ENCODE results near the gene EGLN1. TPM values are rescaled to one million over a fixed set of nuclear protein-coding genes. Genes with fewer than 3 reads are reported as not detected.
"Not testable (repeated sequence)": the region's sequence is repeated elsewhere in the genome, so short reads cannot be mapped to it uniquely, and the experiment has no call there.

EGLN1 gene
- 48.8 and 71.6 TPM in 2 replicates for total RNA-seq

DNA sequence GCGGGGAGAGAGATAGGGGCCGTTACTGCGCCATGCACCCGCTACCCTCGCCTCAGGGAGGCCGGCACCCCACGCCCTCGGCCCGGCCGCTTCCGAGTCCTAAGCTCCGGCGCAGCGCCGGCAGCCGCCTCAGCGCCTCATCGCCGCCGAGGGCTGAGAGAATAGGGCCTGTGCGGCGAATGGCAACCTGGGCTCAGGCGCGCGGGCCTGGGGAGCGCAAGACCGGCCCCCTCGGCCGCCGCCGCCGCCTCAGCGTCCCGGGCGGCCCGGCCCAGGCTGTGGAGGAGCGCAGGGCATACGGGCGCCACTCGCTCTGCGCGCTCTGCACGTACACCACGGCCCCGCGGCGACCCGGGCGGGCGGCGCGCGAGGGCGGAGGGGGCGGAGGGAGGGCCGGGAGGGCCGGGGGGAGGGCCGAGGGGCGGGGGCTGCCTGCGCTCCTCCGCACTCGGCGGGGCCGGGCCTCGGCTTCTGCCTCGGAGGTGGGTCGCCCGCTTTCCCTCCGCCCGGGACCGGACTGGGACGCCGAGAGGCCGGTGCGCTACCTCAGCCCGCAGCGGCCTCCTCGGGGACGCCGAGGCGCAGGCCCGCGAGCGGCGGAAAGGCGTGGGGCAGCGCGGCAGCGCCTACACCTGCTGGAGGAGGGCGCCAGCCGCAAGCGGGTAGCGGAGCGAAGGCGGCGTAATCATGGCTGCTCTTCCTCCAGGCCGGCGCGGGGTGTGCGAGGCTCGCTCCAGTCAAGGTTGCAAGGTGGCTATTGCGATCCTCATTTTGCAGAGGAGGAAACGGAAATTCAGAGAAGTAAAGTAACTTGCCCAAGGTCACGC lies at the start of gene EGLN1:
TSS of gene EGLN1 (minus strand) at position 317 of the 827 bp plus-strand sequence. CDS start 399 bp downstream, outside the sequence.
- DNase-seq (ENCODE audit: low read depth in 2 of 2) = peak; percentile 87 to 91

DNA sequence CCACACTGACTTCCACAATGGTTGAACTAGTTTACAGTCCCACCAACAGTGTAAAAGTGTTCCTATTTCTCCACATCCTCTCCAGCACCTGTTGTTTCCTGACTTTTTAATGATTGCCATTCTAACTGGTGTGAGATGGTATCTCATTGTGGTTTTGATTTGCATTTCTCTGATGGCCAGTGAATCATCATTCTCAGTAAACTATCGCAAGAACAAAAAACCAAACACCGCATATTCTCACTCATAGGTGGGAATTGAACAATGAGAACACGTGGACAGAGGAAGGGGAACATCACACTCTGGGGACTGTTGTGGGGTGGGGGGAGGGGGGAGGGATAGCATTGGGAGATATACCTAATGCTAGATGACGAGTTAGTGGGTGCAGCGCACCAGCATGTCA lies 49.4 kb upstream of the EGLN1 start:
- DNase-seq (ENCODE audit: low read depth in 2 of 2) = not testable (repeated sequence)

DNA sequence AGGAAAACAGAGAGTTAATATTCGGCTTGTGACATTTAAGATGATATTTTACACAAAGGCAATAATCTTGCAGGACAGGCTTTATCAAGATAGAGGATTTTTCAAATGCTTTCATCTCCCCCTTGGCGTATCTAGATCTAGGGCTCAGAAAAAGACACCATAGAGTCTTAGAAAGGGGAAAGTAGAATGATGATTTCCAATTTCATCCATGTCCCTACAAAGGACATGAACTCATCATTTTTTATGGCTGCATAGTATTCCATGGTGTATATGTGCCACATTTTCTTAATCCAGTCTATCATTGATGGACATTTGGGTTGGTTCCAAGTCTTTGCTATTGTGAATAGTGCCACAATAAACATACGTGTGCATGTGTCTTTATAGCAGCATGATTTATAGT lies 48.9 kb upstream of the EGLN1 start:
- DNase-seq (ENCODE audit: low read depth in 2 of 2) = not testable (repeated sequence)

DNA sequence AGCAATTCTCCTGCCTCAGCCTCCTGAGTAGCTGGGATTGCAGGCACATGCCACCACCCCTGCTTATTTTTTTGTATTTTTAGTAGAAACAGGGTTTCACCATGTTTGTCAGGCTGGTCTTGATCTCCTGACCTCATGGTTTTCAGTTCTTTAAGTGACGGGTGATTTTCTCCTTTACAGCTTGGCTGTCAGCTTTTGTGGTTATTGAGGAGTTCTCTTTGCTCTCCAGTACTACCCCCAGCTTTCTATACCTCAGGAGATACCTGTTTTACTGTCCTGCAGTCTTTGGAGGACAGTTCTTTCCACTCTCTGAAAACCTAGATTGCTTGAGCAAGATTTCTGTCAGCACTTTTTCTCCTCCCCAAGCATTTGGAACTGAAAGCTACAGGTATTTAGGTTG lies 45.9 kb upstream of the EGLN1 start:
- DNase-seq (ENCODE audit: low read depth in 2 of 2) = no peak

DNA sequence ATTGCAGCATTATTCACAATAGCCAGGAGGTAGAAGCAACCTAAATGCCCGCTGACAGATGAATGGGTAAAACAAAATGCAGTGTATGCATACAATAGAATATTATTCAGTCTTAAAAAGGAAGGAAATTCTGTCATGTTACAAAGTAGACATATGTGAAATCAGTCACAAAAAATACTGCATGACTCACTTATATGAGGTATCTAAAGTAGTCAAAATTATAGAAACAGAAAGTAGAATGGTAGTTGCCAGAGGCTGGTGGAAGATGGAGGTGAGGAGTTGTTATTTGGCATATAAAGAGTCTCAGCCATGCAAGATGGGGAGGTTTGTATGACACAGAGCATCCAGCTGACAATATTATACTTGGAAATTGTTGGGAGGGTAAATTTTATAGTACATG lies 43.0 kb upstream of the EGLN1 start:
- DNase-seq (ENCODE audit: low read depth in 2 of 2) = peak; percentile 27 to 59

DNA sequence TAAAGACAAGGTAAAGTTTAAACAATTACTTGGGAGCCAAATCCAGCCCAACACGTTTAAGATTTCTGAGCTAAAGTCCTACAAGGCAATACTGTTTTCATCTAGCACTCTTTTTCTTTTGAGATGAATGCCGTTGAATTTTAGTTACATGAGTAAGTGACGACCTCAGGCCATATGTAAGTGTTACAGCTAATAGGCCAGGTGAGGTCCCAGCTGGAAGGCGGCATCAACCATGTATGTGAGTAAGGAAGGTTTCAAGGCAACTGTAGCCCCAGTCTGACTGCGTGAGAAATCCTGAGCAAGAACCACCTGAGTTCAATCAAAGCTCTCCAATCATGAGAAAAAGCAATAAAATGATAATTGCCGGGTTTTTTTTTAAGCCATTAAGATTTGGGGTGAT lies 41.5 kb upstream of the EGLN1 start:
- no peak for DNase-seq (ENCODE audit: low read depth in 2 of 2)

DNA sequence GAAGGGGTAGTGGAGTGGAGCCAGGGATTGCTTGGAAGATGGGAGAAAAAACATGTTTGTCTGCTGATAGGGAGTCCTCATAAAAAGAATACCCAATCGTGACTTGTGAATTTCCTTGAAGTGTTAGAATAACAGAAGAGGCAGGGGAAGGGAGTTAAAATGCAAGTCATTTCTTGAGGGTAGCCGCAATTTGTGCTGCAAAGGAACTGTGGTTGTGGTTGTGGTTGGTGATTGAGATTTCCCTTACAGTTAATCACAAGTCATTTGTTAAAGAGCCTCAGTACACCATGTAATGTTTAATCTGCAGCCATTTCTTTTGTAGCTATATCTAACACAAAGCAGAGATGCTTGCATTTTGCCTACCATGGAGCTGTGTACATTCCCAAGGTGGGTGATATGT lies 38.5 kb upstream of the EGLN1 start:
- no peak for DNase-seq (ENCODE audit: low read depth in 2 of 2)

DNA sequence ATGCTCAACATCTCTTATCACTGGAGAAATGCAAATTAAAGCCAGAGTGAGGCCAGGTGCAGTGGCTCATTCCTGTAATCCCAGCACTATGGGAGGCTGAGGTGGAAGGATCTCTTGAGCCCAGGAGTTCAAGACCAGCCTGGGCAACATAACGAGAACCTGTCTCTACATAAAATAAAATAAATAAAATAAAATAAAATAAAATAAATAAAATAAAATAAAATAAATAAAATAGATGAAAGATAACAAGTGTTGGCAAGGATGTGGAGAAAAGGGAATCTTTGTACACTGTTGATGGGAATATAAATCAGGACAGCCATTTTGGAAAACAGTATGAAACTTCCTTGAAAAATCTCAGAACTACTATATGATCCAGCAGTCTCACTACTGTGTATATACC lies 37.4 kb upstream of the EGLN1 start:
- DNase-seq (ENCODE audit: low read depth in 2 of 2) = not testable (repeated sequence)

DNA sequence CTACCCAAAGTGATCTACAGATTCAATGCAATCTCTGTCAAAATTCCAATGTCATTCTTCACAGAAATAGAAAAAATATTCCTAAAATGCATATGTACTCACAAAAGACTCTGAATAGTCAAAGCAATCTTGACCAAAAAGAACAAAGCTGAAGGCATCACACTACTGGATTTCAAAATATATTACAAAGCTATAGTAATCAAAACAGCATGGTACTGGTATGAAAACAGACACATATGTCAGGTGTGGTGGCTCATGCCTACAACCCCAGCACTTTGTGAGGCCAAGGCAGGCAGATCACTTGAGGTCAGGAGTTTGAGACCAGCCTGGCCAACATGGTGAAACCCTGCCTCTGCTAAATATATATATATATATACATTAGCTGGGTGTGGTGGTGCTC lies 35.9 kb upstream of the EGLN1 start:
- DNase-seq (ENCODE audit: low read depth in 2 of 2) = not testable (repeated sequence)

DNA sequence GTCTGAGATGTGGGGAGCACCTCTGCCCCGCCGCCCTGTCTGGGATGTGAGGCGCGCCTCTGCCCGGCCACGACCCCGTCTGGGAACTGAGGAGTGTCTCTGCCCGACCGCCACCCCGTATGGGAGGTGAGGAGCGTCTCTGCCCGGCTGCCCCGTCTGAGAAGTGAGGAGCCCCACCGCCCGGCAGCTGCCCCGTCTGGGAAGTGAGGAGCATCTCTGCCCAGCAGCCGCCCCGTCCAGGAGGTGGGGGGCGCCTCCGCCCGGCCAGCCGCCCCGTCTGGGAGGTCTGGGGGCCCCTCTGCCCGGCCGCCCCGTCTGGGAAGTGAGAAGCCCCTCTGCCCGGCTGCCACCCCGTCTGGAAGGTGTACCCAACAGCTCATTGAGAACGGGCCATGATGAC lies 32.0 kb upstream of the EGLN1 start:
- DNase-seq (ENCODE audit: low read depth in 2 of 2) = not testable (repeated sequence)

DNA sequence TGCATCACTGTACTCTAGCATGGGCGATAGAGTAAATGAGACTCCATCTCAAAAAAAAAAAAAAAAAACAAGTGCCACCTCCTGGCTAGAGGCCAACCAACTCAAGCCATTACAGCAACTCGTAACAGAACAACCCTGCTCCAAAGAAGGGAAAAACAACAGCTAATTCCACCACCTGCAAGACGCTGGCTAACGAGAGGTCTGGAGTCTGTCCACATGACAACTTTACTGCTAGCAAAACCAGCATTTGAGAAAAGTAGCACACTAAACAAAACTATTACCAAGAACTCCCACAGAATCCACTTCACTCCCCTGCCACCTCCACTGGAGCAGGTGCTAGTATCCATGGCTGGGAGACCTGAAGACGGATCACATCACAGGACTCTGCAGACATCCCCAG lies 24.1 kb upstream of the EGLN1 start:
- DNase-seq (ENCODE audit: low read depth in 2 of 2) = no peak

DNA sequence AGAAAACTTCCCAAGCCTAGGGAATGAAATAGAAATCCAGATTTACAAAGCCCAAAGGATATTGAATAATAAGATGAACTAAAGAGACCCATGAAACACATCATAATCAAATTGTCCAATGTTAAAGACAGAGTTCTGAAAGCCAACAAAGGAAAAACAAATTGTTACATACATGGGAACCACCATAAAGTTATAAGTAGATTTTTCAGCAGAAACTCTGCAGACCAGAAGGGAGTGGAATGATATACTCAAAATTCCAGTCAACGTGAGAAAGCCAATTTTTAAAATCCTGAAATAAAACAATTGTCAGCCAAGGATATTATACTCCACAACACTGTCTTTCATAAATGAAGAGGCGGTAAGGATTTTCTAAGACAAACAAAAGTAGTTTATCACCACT lies 22.0 kb upstream of the EGLN1 start:
- no peak for DNase-seq (ENCODE audit: low read depth in 2 of 2)

DNA sequence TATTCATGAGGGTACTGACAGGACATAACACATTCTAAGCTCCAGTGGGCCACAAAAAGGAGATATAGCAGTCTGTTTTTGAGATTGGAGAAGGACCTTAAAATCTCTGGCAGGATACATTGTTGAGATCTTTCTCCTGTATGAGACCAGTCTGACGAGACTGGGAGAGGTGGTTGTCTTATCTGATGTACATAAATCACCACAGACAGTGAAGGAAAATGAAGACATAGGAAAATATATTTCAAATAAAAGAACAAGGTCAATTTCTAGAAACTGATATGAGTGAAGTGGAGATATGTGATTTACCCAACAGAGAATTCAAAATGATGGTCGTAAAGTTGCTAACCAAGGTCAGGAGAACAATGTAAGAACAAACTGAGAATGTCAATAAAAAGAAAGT lies 21.3 kb upstream of the EGLN1 start:
- no peak for DNase-seq (ENCODE audit: low read depth in 2 of 2)

DNA sequence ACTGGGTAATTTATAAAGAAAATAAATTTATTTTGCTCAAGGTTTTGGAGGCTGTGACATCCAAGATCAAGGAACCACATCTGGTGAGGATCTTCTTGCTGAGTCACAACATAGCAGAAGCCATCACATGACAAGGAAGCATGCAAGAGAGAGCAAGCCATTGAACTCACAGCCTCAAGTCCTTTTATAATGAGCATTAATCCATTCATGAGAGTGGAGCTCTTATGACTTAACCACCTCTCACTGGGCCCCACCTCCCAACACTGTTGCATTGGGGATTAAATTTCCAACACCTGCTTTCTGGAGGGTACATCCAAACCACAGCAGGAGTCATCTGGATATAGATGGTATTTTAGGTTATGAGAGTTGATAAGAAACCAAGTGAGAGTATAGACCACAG lies 20.6 kb upstream of the EGLN1 start:
- no peak for DNase-seq (ENCODE audit: low read depth in 2 of 2)

DNA sequence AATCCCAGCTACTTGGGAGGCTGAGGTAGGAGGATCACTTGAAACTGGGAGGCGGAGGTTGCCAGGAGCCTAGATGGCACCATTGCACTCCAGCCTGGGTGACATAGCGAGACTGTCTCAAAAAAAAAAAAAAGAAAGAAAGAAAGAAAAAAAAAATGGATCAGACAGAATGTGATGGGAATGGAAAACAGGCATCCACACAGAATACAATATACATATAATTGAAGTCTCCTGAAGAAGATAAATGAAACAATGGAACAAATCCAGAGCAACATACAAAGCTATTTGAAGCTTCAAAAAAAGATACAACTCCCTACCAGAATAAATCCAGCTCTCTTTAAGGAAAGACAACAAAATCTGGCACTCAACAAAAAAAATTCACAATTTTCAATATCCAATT lies 10.9 kb upstream of the EGLN1 start:
- DNase-seq (ENCODE audit: low read depth in 2 of 2) = no peak

DNA sequence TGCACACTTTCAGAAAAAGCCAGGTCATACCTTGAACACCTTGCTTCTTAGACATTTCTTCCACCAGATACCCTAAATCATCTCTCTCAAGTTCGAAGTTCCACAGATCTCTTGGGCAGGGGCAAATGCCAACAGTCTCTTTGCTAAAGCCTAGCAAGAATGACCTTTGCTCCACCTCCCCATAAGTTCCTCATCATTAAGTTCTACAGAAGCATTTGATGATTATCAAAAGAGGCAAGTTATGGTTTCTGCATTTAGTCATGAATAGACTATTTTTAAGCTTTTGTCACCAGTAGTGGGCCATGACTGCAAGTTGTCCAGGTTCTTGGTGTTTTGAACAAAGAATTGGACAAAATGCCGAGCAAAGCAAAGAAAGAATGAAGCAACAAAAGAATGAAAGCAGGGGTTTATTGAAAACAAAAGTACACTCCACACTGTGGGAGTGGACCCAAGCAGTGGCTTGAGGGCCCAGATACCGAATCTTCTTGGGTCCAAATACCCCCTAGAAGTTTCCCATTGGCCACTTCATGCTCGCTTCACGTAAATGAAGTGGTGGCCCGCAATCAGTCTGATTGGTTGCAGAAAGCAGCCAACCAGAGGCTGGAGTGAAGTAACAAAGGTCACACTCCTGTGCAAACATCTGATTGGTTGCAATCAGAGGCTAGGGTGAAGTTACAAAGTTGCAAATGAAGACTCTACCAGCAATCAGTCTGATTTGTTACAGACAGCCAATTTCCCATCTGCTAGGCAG lies 9.8 kb upstream of the EGLN1 start:
- no peak for DNase-seq (ENCODE audit: low read depth in 2 of 2)

DNA sequence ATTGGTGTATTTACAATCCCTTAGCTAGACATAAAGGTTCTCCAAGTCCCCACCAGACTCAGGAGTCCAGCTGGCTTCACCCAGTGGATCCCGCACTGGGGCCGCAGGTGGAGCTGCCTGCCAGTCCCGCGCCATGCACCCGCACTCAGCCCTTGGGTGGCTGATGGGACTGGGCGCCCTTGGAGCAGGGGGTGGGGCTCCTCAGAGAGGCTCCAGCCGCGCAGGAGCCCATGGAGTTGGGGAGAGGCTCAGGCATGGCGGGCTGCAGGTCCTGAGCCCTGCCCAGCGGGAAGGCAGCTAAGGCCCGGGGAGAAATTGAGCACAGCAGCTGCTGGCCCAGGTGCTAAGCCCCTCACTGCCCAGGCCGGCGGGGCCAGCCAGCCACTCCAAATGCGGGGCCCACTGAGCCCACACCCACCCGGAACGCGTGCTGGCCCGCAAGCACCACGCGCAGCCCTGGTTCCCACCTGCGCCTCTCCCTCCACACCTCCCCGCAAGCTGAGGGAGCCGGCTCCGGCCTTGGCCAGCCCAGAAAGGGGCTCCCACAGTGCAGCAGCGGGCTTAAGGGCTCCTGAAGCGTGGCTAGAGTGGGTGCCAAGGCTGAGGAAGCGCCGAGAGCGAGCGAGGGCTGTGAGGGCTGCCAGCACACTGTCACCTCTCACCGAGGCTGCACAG lies 8.7 kb upstream of the EGLN1 start:
- not testable (repeated sequence) for DNase-seq (ENCODE audit: low read depth in 2 of 2)

DNA sequence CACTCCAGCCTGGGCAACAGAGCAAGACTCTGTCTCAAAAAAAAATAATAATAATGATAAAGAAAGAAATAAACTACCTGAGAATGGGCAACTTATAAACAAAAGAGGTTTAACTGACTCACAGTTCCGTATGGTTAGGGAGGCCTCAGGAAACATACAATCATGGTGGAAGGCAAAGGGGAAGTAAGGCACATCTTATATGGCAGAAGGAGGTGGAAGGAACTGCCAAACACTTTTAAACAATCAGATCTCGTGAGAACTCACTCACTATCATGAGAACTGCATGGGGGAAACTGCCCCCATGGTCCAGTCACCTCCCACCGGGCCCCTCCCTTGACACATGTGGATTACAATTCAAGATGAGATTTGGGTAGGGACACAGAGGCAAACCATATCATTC lies 6.3 kb upstream of the EGLN1 start:
- no peak for DNase-seq (ENCODE audit: low read depth in 2 of 2)

DNA sequence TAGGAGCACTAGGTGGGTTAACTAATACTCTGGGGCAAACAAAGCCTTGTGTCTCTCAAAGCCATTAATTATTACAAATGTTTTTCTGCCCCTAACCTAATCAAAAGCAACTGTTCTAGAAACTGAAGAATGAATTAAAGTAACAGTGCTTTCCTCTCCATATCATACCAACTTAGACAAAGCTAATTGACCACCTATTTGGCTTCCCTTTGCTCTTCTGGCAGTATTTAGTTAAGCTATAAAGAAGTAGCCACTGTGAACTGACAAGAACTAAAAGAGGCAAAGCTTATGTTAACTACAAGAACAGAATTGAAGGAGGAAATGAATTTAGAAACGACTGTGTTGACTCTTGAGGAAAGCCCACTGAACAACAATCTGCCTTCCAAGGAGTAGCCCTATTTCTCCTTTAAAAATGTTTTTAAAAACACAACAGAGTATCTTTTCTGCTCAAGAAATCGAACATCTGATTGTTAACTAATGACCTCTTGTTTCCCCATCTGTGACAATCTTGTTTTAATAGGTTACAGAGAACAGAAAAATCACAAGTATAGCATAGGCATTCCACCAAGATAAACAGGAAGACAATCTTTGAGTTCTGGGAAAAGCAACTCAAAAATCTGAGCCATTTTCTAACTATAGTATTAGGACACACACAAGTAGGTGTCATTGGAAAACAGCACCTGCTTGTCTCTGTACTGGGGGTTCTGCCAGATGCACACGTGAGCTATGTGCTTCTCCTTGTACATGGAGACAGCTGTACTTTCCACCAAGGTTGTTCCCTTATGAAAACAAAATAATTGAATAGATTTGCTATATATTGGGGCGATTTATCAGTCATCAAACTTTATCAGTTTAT lies 3.1 kb upstream of the EGLN1 start:
- DNase-seq (ENCODE audit: low read depth in 2 of 2) = peak; percentile 29 to 40

DNA sequence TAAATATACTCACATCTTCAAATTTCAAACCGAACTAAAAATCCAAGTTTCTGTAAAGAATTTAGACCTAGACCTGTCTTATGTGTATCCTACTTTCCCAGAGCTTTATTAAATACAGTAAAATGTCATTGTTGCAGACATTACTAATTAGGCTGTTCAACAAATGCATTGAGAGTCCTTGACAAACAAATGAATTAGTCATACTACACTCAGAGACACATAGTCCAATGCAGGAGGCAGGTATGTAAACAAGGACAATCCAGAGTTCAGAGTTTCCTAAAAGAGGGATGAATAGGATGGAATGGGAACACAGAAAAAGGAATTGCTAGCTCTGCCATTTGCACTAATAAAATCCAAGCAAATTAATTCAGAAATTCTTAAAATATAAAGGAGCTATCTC lies 1.6 kb upstream of the EGLN1 start:
- no peak for DNase-seq (ENCODE audit: low read depth in 2 of 2)

DNA sequence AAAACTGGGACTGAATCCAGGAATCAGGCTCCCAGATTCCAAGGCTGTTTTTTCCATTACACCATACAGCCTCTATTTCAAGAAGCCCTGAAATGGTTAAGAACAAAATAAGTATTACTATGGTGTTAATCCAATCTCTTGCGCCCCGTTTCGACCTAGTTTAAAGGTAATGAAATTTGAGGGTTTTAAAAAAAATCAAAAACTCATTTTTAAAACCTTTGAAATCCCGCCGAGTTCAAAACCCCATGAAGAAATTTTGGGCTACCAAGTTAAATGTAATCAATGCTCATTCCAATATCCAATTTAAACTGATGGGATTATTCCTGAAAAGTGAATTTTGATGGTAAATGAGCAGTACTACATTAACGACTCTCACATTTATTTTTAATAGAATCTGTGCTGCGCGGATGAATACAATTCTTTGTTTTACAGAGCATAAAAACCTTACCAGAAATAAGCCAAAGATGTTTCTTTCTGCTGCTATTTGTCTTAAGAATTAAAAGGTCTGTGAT lies 767 bp upstream of the EGLN1 start:
- no peak for DNase-seq (ENCODE audit: low read depth in 2 of 2)
